Measurements from ENCODE around the gene ZNF530. TPM values are rescaled to one million over a fixed set of nuclear protein-coding genes. Genes with fewer than 3 reads are reported as not detected.

Gene ZNF530
- total RNA-seq, 1 experiment from 2014 or later: 8.6 TPM

DNA sequence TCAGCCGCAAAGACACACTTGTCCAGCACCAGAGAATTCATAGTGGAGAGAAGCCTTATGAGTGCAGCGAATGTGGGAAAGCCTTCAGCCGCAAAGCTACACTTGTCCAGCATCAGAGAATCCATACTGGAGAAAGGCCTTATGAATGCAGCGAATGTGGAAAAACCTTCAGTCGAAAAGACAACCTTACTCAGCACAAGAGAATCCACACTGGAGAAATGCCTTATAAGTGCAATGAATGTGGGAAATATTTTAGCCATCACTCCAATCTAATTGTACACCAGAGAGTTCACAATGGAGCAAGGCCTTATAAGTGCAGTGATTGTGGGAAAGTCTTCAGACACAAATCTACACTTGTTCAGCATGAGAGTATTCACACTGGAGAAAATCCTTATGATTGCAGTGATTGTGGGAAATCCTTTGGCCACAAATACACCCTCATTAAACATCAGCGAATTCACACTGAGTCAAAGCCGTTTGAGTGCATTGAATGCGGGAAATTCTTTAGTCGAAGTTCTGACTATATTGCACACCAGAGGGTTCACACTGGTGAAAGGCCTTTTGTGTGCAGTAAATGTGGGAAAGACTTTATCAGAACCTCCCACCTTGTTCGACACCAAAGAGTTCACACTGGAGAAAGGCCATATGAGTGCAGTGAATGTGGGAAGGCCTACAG is 21.1 kb downstream of the ZNF530 start:
- H3K4me3 ChIP-seq (ENCODE audit: low read depth, low read length): no peak overlapping the region
- DNase-seq: no peak
- no peaks in the 10 kb centered on the region for H3K4me1 Mint-ChIP-seq (ENCODE audit: low read depth, unreplicated experiment)
- peaks cover 54% of the 10 kb centered on the region for H3K9me3 Mint-ChIP-seq (ENCODE audit: unreplicated experiment)
- no peaks in the 10 kb centered on the region for H3K27me3 Mint-ChIP-seq (ENCODE audit: insufficient read depth, unreplicated experiment)
- H3K36me3 ChIP-seq (ENCODE audit: control insufficient read depth, insufficient read depth, low read length): peaks cover 7% of the 10 kb centered on the region
- BruUV-seq (replicated peaks): no TSS peak
- H3K27me3 ChIP-seq (replicated peaks; ENCODE audit: control insufficient read depth, insufficient read depth, low read length): no peaks in the 10 kb centered on the region
- POLR2A ChIA-PET: no interaction called here
- no peak overlapping the region for H3K27ac Mint-ChIP-seq (ENCODE audit: unreplicated experiment)
- H3K4me1 ChIP-seq: no peaks in the 10 kb centered on the region
- no peak overlapping the region for H3K4me3 Mint-ChIP-seq (ENCODE audit: unreplicated experiment)
- CTCF ChIA-PET: no interaction called here
- H3K36me3 Mint-ChIP-seq (ENCODE audit: insufficient read depth, unreplicated experiment): peaks cover 36% of the 10 kb centered on the region
- no peak for TF ChIP-seq CTCF (IDR thresholded peaks at IDR 0.05; ENCODE audit: insufficient read depth in 1 of 2, low read depth in 1 of 2, low read length in 1 of 2, severe bottlenecking in 1 of 2, unreplicated experiment in 1 of 2)
- H3K9me3 ChIP-seq: peaks cover 48% of the 10 kb centered on the region
- intact Hi-C loops (cut with micrococcal nuclease; ENCODE audit: unreplicated experiment): no loop called here

DNA sequence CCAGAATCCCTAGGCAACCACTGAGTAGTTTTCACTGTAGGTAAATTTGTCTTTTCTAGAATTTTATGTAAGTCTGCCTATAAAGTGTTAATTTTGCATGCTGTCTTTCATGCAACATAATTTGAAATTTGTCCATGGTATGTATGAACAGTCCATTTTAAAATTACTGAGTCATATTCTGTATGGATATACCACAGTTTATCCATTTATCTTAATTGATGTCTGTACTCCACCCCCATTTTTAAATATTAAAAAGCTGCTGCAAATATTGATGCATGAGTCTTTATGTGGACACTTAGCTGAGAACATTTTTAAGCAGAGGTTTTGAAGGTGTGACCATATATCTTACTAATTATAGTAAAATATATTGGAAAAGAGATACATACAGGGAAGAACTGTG is 23.4 kb downstream of the ZNF530 start:
- intact Hi-C loops (cut with micrococcal nuclease; ENCODE audit: unreplicated experiment): no loop called here
- BruUV-seq (replicated peaks): no TSS peak
- H3K4me1 Mint-ChIP-seq (ENCODE audit: low read depth, unreplicated experiment): no peaks in the 10 kb centered on the region
- H3K36me3 ChIP-seq (ENCODE audit: control insufficient read depth, insufficient read depth, low read length): peaks cover 6% of the 10 kb centered on the region
- no peak for DNase-seq
- peaks cover 37% of the 10 kb centered on the region for H3K9me3 Mint-ChIP-seq (ENCODE audit: unreplicated experiment)
- H3K9me3 ChIP-seq: peaks cover 35% of the 10 kb centered on the region
- no peak for TF ChIP-seq CTCF (IDR thresholded peaks at IDR 0.05; ENCODE audit: insufficient read depth in 1 of 2, low read depth in 1 of 2, low read length in 1 of 2, severe bottlenecking in 1 of 2, unreplicated experiment in 1 of 2)
- no peak overlapping the region for H3K4me3 ChIP-seq (ENCODE audit: low read depth, low read length)
- no peaks in the 10 kb centered on the region for H3K27me3 ChIP-seq (replicated peaks; ENCODE audit: control insufficient read depth, insufficient read depth, low read length)
- H3K27me3 Mint-ChIP-seq (ENCODE audit: insufficient read depth, unreplicated experiment): no peaks in the 10 kb centered on the region
- ChIA-PET CTCF (no interaction called here), POLR2A (no interaction called here)
- H3K4me3 Mint-ChIP-seq (ENCODE audit: unreplicated experiment): no peak overlapping the region
- no peak overlapping the region for H3K27ac Mint-ChIP-seq (ENCODE audit: unreplicated experiment)
- peaks cover 25% of the 10 kb centered on the region for H3K36me3 Mint-ChIP-seq (ENCODE audit: insufficient read depth, unreplicated experiment)
- H3K4me1 ChIP-seq: no peaks in the 10 kb centered on the region

GRCh38 chr19:57632987-57633831 is 33.5 kb downstream of the ZNF530 start, which contains the start of gene ZNF211:
Gene ZNF211 (plus strand): TSS chr19:57633168. CDS start chr19:57633347, 179 bp downstream.
- ChIA-PET CTCF (interaction anchor here (0.5 to 1.3 kb wide), 4 partner anchors 33 to 125 kb away, joined by 3 to 5 read pairs (median 4); partner anchors contain the start of genes ZNF530 and ZNF551), POLR2A (interaction anchor here (0.7 to 1.0 kb wide), 2 partner anchors 48 to 216 kb away, joined by 3 to 6 read pairs; partner anchors contain the start of gene ZNF551)
- no peak for TF ChIP-seq CTCF (IDR thresholded peaks at IDR 0.05; ENCODE audit: insufficient read depth in 1 of 2, low read depth in 1 of 2, low read length in 1 of 2, severe bottlenecking in 1 of 2, unreplicated experiment in 1 of 2)
- H3K36me3 Mint-ChIP-seq (ENCODE audit: insufficient read depth, unreplicated experiment): peaks cover 5% of the 10 kb centered on the region
- H3K4me3 ChIP-seq (ENCODE audit: low read depth, low read length): peak within 1 kb of the TSS; percentile 95
- peak; percentile 94 for DNase-seq
- no peaks in the 10 kb centered on the region for H3K27me3 Mint-ChIP-seq (ENCODE audit: insufficient read depth, unreplicated experiment)
- H3K27me3 ChIP-seq (replicated peaks; ENCODE audit: control insufficient read depth, insufficient read depth, low read length): no peaks in the 10 kb centered on the region
- peak within 1 kb of the TSS; percentile 81 for H3K27ac Mint-ChIP-seq (ENCODE audit: unreplicated experiment)
- H3K4me1 ChIP-seq: 0 out of 2 replicates have a peak, but pooled peaks cover 7% of the 10 kb centered on the region
- no TSS peak for BruUV-seq (replicated peaks)
- peaks cover 19% of the 10 kb centered on the region for H3K9me3 Mint-ChIP-seq (ENCODE audit: unreplicated experiment)
- H3K9me3 ChIP-seq: peaks cover 6% of the 10 kb centered on the region; the same call in 1 of the 2 replicates
- peaks cover 12% of the 10 kb centered on the region for H3K4me1 Mint-ChIP-seq (ENCODE audit: low read depth, unreplicated experiment)
- intact Hi-C loops (cut with micrococcal nuclease; ENCODE audit: unreplicated experiment): loop anchor here (1.0 kb wide), 5 partner anchors 34 to 198 kb away; partner anchors contain the start of genes ZNF530, ZNF551, ZNF749 and ZNF776
- no peaks in the 10 kb centered on the region for H3K36me3 ChIP-seq (ENCODE audit: control insufficient read depth, insufficient read depth, low read length)
- H3K4me3 Mint-ChIP-seq (ENCODE audit: unreplicated experiment): peak within 1 kb of the TSS; percentile 86

Measured in Caco-2 (cell line).